ENCODE data around the gene CDKN2B.

CDKN2B gene

GRCh38 chr9:21969951-21970799 is 38.9 kb downstream of the CDKN2B start:
- TF ChIP-seq CREB1 (IDR thresholded peaks at IDR 0.05; ENCODE audit: low read depth) (no peak), REST (IDR thresholded peaks at IDR 0.05; ENCODE audit: low read depth) (no peak), USF1 (IDR thresholded peaks at IDR 0.05) (no peak), CEBPB (IDR thresholded peaks at IDR 0.05) (no peak), FOXM1 (IDR thresholded peaks at IDR 0.05; ENCODE audit: borderline replicate concordance, low read depth) (no peak), MAX (IDR thresholded peaks at IDR 0.05) (no peak), TEAD4 (IDR thresholded peaks at IDR 0.05) (no peak), TAF1 (IDR thresholded peaks at IDR 0.05; ENCODE audit: low read depth) (no peak), NFIC (IDR thresholded peaks at IDR 0.05) (no peak), RAD21 (IDR thresholded peaks at IDR 0.05; ENCODE audit: low read depth) (no peak), TCF12 (IDR thresholded peaks at IDR 0.05; ENCODE audit: low read depth) (no peak), EGR1 (IDR thresholded peaks at IDR 0.05) (no peak), ZBTB7A (IDR thresholded peaks at IDR 0.05; ENCODE audit: low read depth) (no peak), YY1 (IDR thresholded peaks at IDR 0.05; ENCODE audit: low read depth) (no peak)

- TF ChIP-seq EGR1 (IDR thresholded peaks at IDR 0.05) (no peak), MAX (IDR thresholded peaks at IDR 0.05) (no peak), EP300 (IDR thresholded peaks at IDR 0.05; ENCODE audit: borderline replicate concordance) (no peak), TAF1 (IDR thresholded peaks at IDR 0.05; ENCODE audit: low read depth) (no peak), ZBTB7A (IDR thresholded peaks at IDR 0.05; ENCODE audit: low read depth) (no peak), TCF12 (IDR thresholded peaks at IDR 0.05; ENCODE audit: low read depth) (no peak), RAD21 (IDR thresholded peaks at IDR 0.05; ENCODE audit: low read depth) (no peak), USF1 (IDR thresholded peaks at IDR 0.05) (no peak), FOXM1 (IDR thresholded peaks at IDR 0.05; ENCODE audit: borderline replicate concordance, low read depth) (no peak), CEBPB (IDR thresholded peaks at IDR 0.05) (no peak), CREB1 (IDR thresholded peaks at IDR 0.05; ENCODE audit: low read depth) (no peak), YY1 (IDR thresholded peaks at IDR 0.05; ENCODE audit: low read depth) (no peak), REST (IDR thresholded peaks at IDR 0.05; ENCODE audit: low read depth) (no peak), TEAD4 (IDR thresholded peaks at IDR 0.05) (no peak), NFIC (IDR thresholded peaks at IDR 0.05) (no peak)
Measured at GRCh38 chr9:21969011-21969940, 39.8 kb downstream of the CDKN2B start.

GRCh38 chr9:21968331-21969010 is 40.6 kb downstream of the CDKN2B start:
- no peak for TF ChIP-seq MAX (IDR thresholded peaks at IDR 0.05)

GRCh38 chr9:21967702-21968101 is 41.4 kb downstream of the CDKN2B start:
- TF ChIP-seq ZBTB7A (IDR thresholded peaks at IDR 0.05; ENCODE audit: low read depth) (no peak), RAD21 (IDR thresholded peaks at IDR 0.05; ENCODE audit: low read depth) (no peak), EGR1 (IDR thresholded peaks at IDR 0.05) (no peak), NFIC (IDR thresholded peaks at IDR 0.05) (no peak), CEBPB (IDR thresholded peaks at IDR 0.05) (no peak), TCF12 (IDR thresholded peaks at IDR 0.05; ENCODE audit: low read depth) (no peak), FOXM1 (IDR thresholded peaks at IDR 0.05; ENCODE audit: borderline replicate concordance, low read depth) (no peak)

GRCh38 chr9:21967169-21967568 is 41.9 kb downstream of the CDKN2B start:
- no peak for TF ChIP-seq USF1 (IDR thresholded peaks at IDR 0.05)
- TF ChIP-seq NFIC (IDR thresholded peaks at IDR 0.05), result no peak
- no peak for TF ChIP-seq EP300 (IDR thresholded peaks at IDR 0.05; ENCODE audit: borderline replicate concordance)
- TF ChIP-seq RAD21 (IDR thresholded peaks at IDR 0.05; ENCODE audit: low read depth), result no peak
- no peak for TF ChIP-seq TAF1 (IDR thresholded peaks at IDR 0.05; ENCODE audit: low read depth)
- no peak for TF ChIP-seq YY1 (IDR thresholded peaks at IDR 0.05; ENCODE audit: low read depth)
- TF ChIP-seq MAX (IDR thresholded peaks at IDR 0.05), result no peak
- no peak for TF ChIP-seq FOXM1 (IDR thresholded peaks at IDR 0.05; ENCODE audit: borderline replicate concordance, low read depth)
- TF ChIP-seq CREB1 (IDR thresholded peaks at IDR 0.05; ENCODE audit: low read depth), result no peak
- TF ChIP-seq EGR1 (IDR thresholded peaks at IDR 0.05), result no peak
- no peak for TF ChIP-seq TCF12 (IDR thresholded peaks at IDR 0.05; ENCODE audit: low read depth)
